ENCODE data around the gene HOXC11. TPM values are rescaled to one million over a fixed set of nuclear protein-coding genes. Genes with fewer than 3 reads are reported as not detected.

The HOXC11 gene
- total and polyA plus RNA-seq, 2 experiments from 2014 or later, result not detected

DNA sequence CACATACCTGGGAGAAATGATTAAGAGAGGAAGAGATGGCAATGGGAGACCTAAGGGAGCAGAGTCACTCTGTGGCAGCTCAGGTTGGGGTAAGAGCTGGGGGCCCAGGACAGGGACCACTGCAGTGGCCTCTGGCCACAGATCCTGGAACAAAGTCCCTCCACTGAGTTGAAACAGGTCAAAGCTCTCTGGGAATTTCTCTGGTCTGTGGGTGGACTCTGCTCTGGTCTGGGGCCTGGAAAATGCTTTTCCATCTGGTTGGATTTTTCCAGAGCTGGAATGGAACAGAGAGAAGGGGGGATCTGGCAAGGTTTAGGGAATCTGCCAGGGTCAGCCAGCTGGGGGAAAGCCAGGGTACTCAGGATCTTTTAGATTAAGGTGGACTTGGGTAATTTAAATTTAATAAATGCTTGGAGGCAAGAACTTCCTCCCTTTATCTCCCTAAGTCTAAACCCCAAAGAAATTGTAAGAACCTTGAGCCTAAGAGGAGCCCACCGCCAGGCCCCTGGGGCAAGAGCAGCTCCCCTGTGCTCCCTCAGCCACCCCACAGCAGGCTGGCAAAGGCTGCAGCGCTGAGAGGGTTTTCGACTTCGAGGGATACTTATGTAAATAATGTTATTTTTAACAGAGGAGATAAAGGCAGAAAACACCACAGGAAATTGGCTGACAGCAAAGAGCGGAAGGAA is 15.8 kb downstream of the HOXC11 start (continued):
- TF ChIP-seq, protein P1, sequence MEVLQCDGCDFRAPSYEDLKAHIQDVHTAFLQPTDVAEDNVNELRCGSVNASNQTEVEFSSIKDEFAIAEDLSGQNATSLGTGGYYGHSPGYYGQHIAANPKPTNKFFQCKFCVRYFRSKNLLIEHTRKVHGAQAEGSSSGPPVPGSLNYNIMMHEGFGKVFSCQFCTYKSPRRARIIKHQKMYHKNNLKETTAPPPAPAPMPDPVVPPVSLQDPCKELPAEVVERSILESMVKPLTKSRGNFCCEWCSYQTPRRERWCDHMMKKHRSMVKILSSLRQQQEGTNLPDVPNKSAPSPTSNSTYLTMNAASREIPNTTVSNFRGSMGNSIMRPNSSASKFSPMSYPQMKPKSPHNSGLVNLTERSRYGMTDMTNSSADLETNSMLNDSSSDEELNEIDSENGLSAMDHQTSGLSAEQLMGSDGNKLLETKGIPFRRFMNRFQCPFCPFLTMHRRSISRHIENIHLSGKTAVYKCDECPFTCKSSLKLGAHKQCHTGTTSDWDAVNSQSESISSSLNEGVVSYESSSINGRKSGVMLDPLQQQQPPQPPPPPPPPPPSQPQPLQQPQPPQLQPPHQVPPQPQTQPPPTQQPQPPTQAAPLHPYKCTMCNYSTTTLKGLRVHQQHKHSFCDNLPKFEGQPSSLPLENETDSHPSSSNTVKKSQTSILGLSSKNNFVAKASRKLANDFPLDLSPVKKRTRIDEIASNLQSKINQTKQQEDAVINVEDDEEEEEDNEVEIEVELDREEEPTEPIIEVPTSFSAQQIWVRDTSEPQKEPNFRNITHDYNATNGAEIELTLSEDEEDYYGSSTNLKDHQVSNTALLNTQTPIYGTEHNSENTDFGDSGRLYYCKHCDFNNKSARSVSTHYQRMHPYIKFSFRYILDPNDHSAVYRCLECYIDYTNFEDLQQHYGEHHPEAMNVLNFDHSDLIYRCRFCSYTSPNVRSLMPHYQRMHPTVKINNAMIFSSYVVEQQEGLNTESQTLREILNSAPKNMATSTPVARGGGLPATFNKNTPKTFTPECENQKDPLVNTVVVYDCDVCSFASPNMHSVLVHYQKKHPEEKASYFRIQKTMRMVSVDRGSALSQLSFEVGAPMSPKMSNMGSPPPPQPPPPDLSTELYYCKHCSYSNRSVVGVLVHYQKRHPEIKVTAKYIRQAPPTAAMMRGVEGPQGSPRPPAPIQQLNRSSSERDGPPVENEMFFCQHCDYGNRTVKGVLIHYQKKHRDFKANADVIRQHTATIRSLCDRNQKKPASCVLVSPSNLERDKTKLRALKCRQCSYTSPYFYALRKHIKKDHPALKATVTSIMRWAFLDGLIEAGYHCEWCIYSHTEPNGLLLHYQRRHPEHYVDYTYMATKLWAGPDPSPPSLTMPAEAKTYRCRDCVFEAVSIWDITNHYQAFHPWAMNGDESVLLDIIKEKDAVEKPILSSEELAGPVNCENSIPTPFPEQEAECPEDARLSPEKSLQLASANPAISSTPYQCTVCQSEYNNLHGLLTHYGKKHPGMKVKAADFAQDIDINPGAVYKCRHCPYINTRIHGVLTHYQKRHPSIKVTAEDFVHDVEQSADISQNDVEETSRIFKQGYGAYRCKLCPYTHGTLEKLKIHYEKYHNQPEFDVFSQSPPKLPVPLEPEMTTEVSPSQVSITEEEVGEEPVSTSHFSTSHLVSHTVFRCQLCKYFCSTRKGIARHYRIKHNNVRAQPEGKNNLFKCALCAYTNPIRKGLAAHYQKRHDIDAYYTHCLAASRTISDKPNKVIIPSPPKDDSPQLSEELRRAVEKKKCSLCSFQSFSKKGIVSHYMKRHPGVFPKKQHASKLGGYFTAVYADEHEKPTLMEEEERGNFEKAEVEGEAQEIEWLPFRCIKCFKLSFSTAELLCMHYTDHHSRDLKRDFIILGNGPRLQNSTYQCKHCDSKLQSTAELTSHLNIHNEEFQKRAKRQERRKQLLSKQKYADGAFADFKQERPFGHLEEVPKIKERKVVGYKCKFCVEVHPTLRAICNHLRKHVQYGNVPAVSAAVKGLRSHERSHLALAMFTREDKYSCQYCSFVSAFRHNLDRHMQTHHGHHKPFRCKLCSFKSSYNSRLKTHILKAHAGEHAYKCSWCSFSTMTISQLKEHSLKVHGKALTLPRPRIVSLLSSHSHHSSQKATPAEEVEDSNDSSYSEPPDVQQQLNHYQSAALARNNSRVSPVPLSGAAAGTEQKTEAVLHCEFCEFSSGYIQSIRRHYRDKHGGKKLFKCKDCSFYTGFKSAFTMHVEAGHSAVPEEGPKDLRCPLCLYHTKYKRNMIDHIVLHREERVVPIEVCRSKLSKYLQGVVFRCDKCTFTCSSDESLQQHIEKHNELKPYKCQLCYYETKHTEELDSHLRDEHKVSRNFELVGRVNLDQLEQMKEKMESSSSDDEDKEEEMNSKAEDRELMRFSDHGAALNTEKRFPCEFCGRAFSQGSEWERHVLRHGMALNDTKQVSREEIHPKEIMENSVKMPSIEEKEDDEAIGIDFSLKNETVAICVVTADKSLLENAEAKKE (CRISPR knock-in tag; IDR thresholded peaks at IDR 0.05), result no peak

DNA sequence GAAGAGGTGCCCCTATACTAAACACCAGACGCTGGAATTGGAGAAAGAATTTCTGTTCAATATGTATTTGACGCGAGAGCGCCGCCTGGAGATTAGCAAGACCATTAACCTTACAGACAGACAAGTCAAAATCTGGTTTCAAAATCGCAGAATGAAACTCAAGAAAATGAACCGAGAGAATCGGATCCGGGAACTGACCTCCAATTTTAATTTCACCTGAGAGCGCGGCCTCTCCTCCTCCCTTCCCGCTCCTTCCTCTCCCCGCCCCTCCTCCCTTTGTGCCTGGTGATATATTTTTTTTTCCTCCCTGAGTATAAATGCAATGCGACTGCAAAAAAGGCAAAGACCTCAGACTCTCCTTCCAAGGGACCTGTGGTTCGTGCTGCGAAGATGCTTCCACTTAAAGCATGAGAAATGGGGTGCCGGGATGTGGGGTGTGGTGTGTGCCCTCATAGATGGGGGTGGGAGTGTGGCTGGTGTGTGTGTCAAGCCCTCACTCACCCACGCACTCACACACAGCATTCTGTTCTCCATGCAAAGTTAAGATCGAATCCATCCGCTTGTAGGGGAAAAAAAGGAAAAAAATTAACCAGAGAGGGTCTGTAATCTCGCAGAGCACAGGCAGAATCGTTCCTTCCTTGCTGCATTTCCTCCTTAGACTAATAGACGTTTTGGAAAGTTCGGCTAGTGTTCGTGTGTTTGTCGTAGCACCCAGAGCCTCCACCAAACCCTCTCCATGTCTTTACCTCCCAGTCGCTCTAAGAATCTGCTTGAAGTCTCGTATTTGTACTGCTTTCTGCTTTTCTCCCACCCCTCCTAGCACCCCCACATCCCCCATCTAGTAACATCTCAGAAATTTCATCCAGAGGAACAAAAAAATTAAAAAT is 16.5 kb downstream of the HOXC11 start:
- Histone ChIP-seq H2AFZ (no peak overlapping the region), H3K9me2 (ENCODE audit: insufficient read depth) (no peaks in the 10 kb centered on the region), H3K27me3 (ENCODE audit: insufficient read depth) (peaks cover 98% of the 10 kb centered on the region), H3K4me3 (0 out of 2 replicates have a peak overlapping the region, but pooled peaks have one; percentile 12), H3K27ac (ENCODE audit: low read depth) (no peak overlapping the region), H3F3A (replicated peaks; ENCODE audit: low read depth) (peaks cover 41% of the 10 kb centered on the region), H3K4me2 (no peak overlapping the region), H3K36me3 (ENCODE audit: insufficient read depth) (no peaks in the 10 kb centered on the region), H3K79me2 (replicated peaks; ENCODE audit: insufficient read depth) (no peaks in the 10 kb centered on the region), H4K20me1 (replicated peaks; ENCODE audit: insufficient read depth) (peaks cover 44% of the 10 kb centered on the region), H3K4me1 (ENCODE audit: insufficient read depth) (peaks cover 43% of the 10 kb centered on the region)
- no peaks in the 10 kb centered on the region; the same call in 2 of the 3 replicates for H3K36me3 Mint-ChIP-seq (ENCODE audit: low read depth)
- DNase-seq (ENCODE audit: low spot score) (peak; percentile 68), ATAC-seq (no peak)
- H3K4me3 Mint-ChIP-seq, result no peak overlapping the region
- H3K27ac Mint-ChIP-seq, result no peak overlapping the region
- H3K4me1 Mint-ChIP-seq, result peaks cover 33% of the 10 kb centered on the region
- peaks cover 100% of the 10 kb centered on the region for H3K27me3 Mint-ChIP-seq (ENCODE audit: insufficient read depth, low read depth, poor library complexity)
- TF ChIP-seq EZH2phosphoT487 (IDR thresholded peaks at IDR 0.05; ENCODE audit: unreplicated experiment) (peak; percentile 78), POLR2AphosphoS5 (IDR thresholded peaks at IDR 0.05; ENCODE audit: low read depth) (no peak), NANOG (IDR thresholded peaks at IDR 0.05; ENCODE audit: borderline replicate concordance) (no peak), CREB1 (CRISPR knock-in tag; IDR thresholded peaks at IDR 0.05; ENCODE audit: low read depth) (no peak), EZH2 (IDR thresholded peaks at IDR 0.05; ENCODE audit: low read depth, unreplicated experiment) (peak; percentile 91)
- TF ChIP-seq, protein P2, sequence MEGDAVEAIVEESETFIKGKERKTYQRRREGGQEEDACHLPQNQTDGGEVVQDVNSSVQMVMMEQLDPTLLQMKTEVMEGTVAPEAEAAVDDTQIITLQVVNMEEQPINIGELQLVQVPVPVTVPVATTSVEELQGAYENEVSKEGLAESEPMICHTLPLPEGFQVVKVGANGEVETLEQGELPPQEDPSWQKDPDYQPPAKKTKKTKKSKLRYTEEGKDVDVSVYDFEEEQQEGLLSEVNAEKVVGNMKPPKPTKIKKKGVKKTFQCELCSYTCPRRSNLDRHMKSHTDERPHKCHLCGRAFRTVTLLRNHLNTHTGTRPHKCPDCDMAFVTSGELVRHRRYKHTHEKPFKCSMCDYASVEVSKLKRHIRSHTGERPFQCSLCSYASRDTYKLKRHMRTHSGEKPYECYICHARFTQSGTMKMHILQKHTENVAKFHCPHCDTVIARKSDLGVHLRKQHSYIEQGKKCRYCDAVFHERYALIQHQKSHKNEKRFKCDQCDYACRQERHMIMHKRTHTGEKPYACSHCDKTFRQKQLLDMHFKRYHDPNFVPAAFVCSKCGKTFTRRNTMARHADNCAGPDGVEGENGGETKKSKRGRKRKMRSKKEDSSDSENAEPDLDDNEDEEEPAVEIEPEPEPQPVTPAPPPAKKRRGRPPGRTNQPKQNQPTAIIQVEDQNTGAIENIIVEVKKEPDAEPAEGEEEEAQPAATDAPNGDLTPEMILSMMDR (conservative IDR thresholded peaks at IDR 0.05; ENCODE audit: low read depth in 2 of 2), result peak; percentile 39 to 56
- TF ChIP-seq, protein P3, sequence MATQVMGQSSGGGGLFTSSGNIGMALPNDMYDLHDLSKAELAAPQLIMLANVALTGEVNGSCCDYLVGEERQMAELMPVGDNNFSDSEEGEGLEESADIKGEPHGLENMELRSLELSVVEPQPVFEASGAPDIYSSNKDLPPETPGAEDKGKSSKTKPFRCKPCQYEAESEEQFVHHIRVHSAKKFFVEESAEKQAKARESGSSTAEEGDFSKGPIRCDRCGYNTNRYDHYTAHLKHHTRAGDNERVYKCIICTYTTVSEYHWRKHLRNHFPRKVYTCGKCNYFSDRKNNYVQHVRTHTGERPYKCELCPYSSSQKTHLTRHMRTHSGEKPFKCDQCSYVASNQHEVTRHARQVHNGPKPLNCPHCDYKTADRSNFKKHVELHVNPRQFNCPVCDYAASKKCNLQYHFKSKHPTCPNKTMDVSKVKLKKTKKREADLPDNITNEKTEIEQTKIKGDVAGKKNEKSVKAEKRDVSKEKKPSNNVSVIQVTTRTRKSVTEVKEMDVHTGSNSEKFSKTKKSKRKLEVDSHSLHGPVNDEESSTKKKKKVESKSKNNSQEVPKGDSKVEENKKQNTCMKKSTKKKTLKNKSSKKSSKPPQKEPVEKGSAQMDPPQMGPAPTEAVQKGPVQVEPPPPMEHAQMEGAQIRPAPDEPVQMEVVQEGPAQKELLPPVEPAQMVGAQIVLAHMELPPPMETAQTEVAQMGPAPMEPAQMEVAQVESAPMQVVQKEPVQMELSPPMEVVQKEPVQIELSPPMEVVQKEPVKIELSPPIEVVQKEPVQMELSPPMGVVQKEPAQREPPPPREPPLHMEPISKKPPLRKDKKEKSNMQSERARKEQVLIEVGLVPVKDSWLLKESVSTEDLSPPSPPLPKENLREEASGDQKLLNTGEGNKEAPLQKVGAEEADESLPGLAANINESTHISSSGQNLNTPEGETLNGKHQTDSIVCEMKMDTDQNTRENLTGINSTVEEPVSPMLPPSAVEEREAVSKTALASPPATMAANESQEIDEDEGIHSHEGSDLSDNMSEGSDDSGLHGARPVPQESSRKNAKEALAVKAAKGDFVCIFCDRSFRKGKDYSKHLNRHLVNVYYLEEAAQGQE (IDR thresholded peaks at IDR 0.05; ENCODE audit: unreplicated experiment), result no peak
- TF ChIP-seq, protein P4, sequence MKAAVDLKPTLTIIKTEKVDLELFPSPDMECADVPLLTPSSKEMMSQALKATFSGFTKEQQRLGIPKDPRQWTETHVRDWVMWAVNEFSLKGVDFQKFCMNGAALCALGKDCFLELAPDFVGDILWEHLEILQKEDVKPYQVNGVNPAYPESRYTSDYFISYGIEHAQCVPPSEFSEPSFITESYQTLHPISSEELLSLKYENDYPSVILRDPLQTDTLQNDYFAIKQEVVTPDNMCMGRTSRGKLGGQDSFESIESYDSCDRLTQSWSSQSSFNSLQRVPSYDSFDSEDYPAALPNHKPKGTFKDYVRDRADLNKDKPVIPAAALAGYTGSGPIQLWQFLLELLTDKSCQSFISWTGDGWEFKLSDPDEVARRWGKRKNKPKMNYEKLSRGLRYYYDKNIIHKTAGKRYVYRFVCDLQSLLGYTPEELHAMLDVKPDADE (IDR thresholded peaks at IDR 0.05), result no peak
- H3K9me3 Mint-ChIP-seq, result peaks cover 5% of the 10 kb centered on the region; the same call in 2 of the 3 replicates

Measured in GM23338 (cell line).